ENCODE measurements around the gene BLOC1S4. TPM values are rescaled to one million over a fixed set of nuclear protein-coding genes. Genes with fewer than 3 reads are reported as not detected.

BLOC1S4 gene
- total RNA-seq, 1 experiment from 2014 or later, result 15.7 TPM

- TF ChIP-seq CEBPB (IDR thresholded peaks at IDR 0.05; ENCODE audit: low read depth) (no peak), SRF (IDR thresholded peaks at IDR 0.05; ENCODE audit: low read depth) (no peak), FOSL1 (IDR thresholded peaks at IDR 0.05; ENCODE audit: low read depth) (no peak), ELF1 (IDR thresholded peaks at IDR 0.05; ENCODE audit: borderline replicate concordance, low read depth) (no peak), CTCF (IDR thresholded peaks at IDR 0.05 in 2 of 3, conservative IDR thresholded peaks at IDR 0.05 in 1 of 3; ENCODE audit: borderline replicate concordance in 1 of 3, insufficient read depth in 1 of 3, low read depth in 2 of 3, low read length in 2 of 3) (no peak), POLR2A (IDR thresholded peaks at IDR 0.05; ENCODE audit: borderline replicate concordance, extremely low read depth, insufficient read depth, insufficient read length) (no peak)
- Histone ChIP-seq H3K9me2 (ENCODE audit: insufficient read depth) (no peaks in the 10 kb centered on the region), H3K4me2 (ENCODE audit: low read length) (no peak overlapping the region), H4K20me1 (ENCODE audit: insufficient read depth) (no peaks in the 10 kb centered on the region), H3K79me2 (ENCODE audit: insufficient read depth, low read length) (no peaks in the 10 kb centered on the region), H3K4me3 (replicated peaks in 1 of 2; ENCODE audit: low read depth in 1 of 2, low read length in 2 of 2) (no peak overlapping the region), H2AFZ (ENCODE audit: low read depth, low read length, poor library complexity, severe bottlenecking) (no peak overlapping the region), H3K27ac (ENCODE audit: low read depth, low read length) (no peak overlapping the region), H3K4me1 (ENCODE audit: control insufficient read depth in 1 of 2, insufficient read depth in 2 of 2, low read length in 2 of 2) (peaks cover 5 to 9% of the 10 kb centered on the region in 2 experiments; a peak in 3 of 4 replicates), H3K36me3 (ENCODE audit: control insufficient read depth in 1 of 2, insufficient read depth in 2 of 2, low read length in 2 of 2) (no peaks in the 10 kb centered on the region), H3K9me3 (ENCODE audit: control insufficient read depth in 1 of 2, insufficient read depth in 1 of 2, low read depth in 1 of 2, low read length in 2 of 2) (peaks cover 0 to 3% of the 10 kb centered on the region in 2 experiments; a peak in 1 of 4 replicates), H3K9ac (ENCODE audit: low read length) (no peak overlapping the region), H3K27me3 (ENCODE audit: insufficient read depth, low read length) (no peaks in the 10 kb centered on the region)
- CTCF ChIA-PET, result no interaction called here
- POLR2A ChIA-PET, result no interaction called here
- DNase-seq (ENCODE audit: low read depth, low spot score) (no peak), ATAC-seq (no peak)
- RAD21 ChIA-PET (ENCODE audit: low non-redundant PET in 1 of 2, low total read pairs in 2 of 2, uncharacterized antibody in 2 of 2, unreplicated experiment in 2 of 2), result no interaction called here
- intact Hi-C loops (cut with micrococcal nuclease), result no loop called here
- BruUV-seq (replicated peaks), result no TSS peak
Observed at GRCh38 chr4:6742507-6742906, 26.5 kb downstream of the BLOC1S4 start.

DNA sequence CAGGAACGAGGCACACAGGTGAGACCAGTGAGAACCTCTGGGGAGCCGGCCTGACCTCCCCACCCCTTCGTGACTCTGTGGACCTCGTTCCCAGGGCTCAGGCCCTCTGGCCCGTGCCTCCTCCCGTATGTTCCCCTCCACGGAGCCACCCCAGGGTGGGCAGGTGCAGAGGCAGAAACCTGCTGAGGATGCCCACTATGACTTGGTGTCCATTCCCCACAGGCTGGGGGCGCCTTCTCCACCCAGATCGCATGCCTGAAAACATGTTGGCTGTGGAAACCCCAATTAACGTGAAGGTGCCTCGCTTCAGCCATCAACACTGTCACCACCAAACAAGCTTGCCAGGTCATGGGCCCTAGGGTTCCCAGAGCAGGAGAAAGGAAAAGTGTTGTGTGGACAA, 27.0 kb downstream of the BLOC1S4 start:
- H3K27ac ChIP-seq (ENCODE audit: low read depth, low read length), result no peak overlapping the region
- no peaks in the 10 kb centered on the region for H3K27me3 ChIP-seq (ENCODE audit: insufficient read depth, low read length)
- H4K20me1 ChIP-seq (ENCODE audit: insufficient read depth), result no peaks in the 10 kb centered on the region
- ChIA-PET POLR2A (no interaction called here), RAD21 (ENCODE audit: low non-redundant PET in 1 of 2, low total read pairs in 2 of 2, uncharacterized antibody in 2 of 2, unreplicated experiment in 2 of 2) (no interaction called here), CTCF (no interaction called here)
- no peak overlapping the region for H2AFZ ChIP-seq (ENCODE audit: low read depth, low read length, poor library complexity, severe bottlenecking)
- peaks cover 0 to 3% of the 10 kb centered on the region in 2 experiments; a peak in 1 of 4 replicates for H3K9me3 ChIP-seq (ENCODE audit: control insufficient read depth in 1 of 2, insufficient read depth in 1 of 2, low read depth in 1 of 2, low read length in 2 of 2)
- DNase-seq (ENCODE audit: low read depth, low spot score), result no peak
- no peak overlapping the region for H3K4me2 ChIP-seq (ENCODE audit: low read length)
- H3K36me3 ChIP-seq (ENCODE audit: control insufficient read depth in 1 of 2, insufficient read depth in 2 of 2, low read length in 2 of 2), result no peaks in the 10 kb centered on the region
- H3K4me1 ChIP-seq (ENCODE audit: control insufficient read depth in 1 of 2, insufficient read depth in 2 of 2, low read length in 2 of 2), result peaks cover 9 to 13% of the 10 kb centered on the region in 2 experiments; a peak in 3 of 4 replicates
- no peaks in the 10 kb centered on the region for H3K79me2 ChIP-seq (ENCODE audit: insufficient read depth, low read length)
- BruUV-seq (replicated peaks), result no TSS peak
- no peak overlapping the region for H3K9ac ChIP-seq (ENCODE audit: low read length)
- no peak for ATAC-seq
- intact Hi-C loops (cut with micrococcal nuclease), result no loop called here
- no peaks in the 10 kb centered on the region for H3K9me2 ChIP-seq (ENCODE audit: insufficient read depth)
- no peak overlapping the region for H3K4me3 ChIP-seq (replicated peaks in 1 of 2; ENCODE audit: low read depth in 1 of 2, low read length in 2 of 2)
- TF ChIP-seq SIN3A (IDR thresholded peaks at IDR 0.05; ENCODE audit: low read depth) (no peak), TCF7L2 (IDR thresholded peaks at IDR 0.05; ENCODE audit: borderline replicate concordance, extremely low read depth, insufficient read depth, insufficient read length) (no peak), CTCF (IDR thresholded peaks at IDR 0.05 in 2 of 3, conservative IDR thresholded peaks at IDR 0.05 in 1 of 3; ENCODE audit: borderline replicate concordance in 1 of 3, insufficient read depth in 1 of 3, low read depth in 2 of 3, low read length in 2 of 3) (no peak), REST (IDR thresholded peaks at IDR 0.05; ENCODE audit: low read depth) (no peak), YY1 (IDR thresholded peaks at IDR 0.05; ENCODE audit: extremely low read depth, insufficient replicate concordance, low read depth, low read length) (no peak)
